ENCODE results near the gene TSPAN5.

DNA sequence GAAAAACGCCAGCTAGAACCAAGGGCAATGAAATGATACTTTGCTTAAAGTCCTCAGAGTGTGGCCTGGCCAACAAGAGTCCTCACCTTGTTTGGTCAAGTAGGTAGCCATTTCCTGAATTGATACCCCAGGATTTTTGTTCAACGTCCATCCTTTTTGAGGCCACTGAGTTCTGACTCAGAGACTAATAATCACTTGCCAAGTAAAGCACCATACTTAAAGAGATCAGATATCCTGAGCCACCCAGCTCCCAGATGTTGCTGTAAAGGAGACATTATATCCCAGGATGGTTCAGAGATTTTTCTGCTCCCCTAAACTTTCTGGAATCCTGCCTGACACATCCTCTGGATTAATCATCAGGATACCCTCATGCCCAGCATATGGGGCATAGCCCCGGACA is 206.3 kb downstream of the TSPAN5 start:
- TF ChIP-seq, protein P1, sequence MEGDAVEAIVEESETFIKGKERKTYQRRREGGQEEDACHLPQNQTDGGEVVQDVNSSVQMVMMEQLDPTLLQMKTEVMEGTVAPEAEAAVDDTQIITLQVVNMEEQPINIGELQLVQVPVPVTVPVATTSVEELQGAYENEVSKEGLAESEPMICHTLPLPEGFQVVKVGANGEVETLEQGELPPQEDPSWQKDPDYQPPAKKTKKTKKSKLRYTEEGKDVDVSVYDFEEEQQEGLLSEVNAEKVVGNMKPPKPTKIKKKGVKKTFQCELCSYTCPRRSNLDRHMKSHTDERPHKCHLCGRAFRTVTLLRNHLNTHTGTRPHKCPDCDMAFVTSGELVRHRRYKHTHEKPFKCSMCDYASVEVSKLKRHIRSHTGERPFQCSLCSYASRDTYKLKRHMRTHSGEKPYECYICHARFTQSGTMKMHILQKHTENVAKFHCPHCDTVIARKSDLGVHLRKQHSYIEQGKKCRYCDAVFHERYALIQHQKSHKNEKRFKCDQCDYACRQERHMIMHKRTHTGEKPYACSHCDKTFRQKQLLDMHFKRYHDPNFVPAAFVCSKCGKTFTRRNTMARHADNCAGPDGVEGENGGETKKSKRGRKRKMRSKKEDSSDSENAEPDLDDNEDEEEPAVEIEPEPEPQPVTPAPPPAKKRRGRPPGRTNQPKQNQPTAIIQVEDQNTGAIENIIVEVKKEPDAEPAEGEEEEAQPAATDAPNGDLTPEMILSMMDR (conservative IDR thresholded peaks at IDR 0.05; ENCODE audit: low read depth, low read length) = no peak
- no peak for TF ChIP-seq POLR2A (IDR thresholded peaks at IDR 0.05; ENCODE audit: low read depth, low read length)
- no peak for TF ChIP-seq BHLHE40 (IDR thresholded peaks at IDR 0.05; ENCODE audit: low read depth, low read length)
- TF ChIP-seq, protein P2, sequence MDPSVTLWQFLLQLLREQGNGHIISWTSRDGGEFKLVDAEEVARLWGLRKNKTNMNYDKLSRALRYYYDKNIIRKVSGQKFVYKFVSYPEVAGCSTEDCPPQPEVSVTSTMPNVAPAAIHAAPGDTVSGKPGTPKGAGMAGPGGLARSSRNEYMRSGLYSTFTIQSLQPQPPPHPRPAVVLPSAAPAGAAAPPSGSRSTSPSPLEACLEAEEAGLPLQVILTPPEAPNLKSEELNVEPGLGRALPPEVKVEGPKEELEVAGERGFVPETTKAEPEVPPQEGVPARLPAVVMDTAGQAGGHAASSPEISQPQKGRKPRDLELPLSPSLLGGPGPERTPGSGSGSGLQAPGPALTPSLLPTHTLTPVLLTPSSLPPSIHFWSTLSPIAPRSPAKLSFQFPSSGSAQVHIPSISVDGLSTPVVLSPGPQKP (IDR thresholded peaks at IDR 0.05; ENCODE audit: borderline replicate concordance, low read depth, low read length) = no peak
- TF ChIP-seq RCOR1 (IDR thresholded peaks at IDR 0.05; ENCODE audit: insufficient replicate concordance, low read length) = no peak
- TF ChIP-seq MAFK (IDR thresholded peaks at IDR 0.05; ENCODE audit: low read depth, low read length) = no peak
- TF ChIP-seq SMC3 (IDR thresholded peaks at IDR 0.05; ENCODE audit: low read depth, low read length) = no peak
- TF ChIP-seq MXI1 (IDR thresholded peaks at IDR 0.05; ENCODE audit: borderline replicate concordance, low read depth, low read length) = no peak
- TF ChIP-seq CEBPB (IDR thresholded peaks at IDR 0.05; ENCODE audit: low read depth, low read length) = no peak

Data from IMR-90 (cell line).